Measurements from ENCODE around the gene PKLR.

PKLR gene

DNA sequence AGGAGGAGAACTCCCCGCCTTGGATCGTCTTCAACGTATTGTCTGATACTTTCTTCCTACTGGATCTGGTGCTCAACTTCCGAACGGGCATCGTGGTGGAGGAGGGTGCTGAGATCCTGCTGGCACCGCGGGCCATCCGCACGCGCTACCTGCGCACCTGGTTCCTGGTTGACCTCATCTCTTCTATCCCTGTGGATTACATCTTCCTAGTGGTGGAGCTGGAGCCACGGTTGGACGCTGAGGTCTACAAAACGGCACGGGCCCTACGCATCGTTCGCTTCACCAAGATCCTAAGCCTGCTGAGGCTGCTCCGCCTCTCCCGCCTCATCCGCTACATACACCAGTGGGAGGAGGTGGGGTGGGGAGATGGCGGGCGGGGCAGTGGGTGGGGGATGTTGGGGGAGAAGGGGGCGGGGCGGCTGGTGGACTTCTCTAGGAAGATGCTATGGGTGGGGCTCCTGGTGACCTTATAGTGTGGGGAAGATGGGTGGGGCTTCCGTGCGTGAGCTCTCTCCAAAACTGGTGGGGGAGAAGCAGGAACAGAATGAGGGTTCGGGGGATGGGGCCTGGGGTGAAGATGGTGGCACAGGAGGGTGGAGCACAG is 18.6 kb downstream of the PKLR start:
- DNase-seq: no peak

DNA sequence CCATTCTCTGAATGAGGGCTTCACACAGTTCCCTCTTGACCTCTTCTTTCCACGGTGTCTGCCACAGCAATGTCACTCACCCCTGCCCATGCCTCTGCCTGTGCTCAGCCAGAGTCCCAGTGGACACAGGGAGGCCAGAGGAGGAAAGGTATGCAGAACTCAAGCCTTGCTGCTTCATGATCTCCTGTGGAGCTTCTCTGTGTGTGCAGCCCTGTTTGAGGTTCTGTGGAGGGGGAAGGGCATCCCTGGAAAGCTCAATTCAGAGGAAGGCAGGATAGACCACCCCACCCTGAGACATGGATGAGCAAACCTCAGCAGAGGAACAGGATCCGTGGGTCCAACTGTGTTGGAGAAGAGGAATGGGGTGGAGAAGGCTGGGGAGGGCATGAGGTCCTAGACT is 22.0 kb downstream of the PKLR start:
- no peak for DNase-seq

DNA sequence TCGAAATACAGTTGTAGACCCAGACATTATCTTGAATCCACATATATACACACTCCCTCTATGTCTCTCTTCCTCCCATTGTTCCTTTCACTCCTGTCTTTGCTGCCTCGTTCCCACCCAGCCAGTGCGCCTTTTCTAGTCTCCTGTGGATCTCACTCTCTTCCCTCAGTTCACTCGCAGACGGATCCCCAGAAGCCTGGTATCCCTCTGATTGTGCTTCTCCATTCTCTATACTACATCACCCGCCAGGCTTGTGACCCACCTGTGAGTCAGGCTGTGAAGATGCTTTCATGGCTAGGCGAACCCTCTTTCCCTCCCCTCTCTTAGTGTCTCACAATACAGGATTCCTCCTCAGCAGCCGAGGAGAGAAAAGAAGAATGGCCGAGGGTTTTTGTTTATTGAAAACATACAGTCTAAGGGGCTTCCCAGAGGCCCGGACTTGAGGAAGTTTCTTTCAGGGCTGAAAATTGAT is 22.5 kb downstream of the PKLR start:
- no peak for DNase-seq

DNA sequence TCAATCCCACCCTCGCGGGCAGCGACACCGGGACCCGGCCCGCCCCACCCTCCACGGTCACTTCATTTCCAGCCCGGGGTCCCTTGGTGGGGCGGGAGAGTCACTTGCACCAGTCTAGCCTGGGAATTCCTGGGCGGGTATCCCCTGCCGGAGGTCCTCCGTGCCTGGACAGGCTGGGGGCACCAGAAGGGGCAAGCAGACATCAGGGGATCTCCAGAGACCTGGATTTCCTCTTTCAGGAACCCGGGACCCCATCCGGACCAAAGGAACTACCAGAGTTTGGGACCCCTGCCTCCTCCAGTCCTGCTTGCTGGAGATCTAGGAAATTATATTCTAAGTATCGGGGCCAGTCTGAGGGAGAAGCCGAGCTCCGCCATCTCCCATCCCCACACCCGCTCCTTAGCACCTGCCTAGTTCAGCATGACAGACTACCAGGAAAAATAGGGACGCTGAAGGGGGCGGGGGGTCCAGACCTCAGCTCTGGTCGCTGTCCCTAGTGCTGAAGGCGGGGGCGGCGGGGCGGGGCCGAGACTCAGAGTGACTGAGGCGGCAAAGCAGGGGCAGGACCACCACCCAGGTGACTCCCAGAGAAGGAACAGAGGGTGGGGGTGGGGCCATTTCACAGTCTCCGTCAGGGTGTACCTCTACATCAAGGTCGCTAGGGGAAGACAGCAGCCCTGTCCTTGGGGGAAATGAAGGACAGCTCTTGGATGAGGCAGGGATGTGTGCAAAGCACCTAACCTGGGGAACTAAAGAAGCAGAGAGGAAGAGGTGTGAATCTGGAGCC is 23.1 kb downstream of the PKLR start:
- peak; percentile 68 to 71 for DNase-seq

DNA sequence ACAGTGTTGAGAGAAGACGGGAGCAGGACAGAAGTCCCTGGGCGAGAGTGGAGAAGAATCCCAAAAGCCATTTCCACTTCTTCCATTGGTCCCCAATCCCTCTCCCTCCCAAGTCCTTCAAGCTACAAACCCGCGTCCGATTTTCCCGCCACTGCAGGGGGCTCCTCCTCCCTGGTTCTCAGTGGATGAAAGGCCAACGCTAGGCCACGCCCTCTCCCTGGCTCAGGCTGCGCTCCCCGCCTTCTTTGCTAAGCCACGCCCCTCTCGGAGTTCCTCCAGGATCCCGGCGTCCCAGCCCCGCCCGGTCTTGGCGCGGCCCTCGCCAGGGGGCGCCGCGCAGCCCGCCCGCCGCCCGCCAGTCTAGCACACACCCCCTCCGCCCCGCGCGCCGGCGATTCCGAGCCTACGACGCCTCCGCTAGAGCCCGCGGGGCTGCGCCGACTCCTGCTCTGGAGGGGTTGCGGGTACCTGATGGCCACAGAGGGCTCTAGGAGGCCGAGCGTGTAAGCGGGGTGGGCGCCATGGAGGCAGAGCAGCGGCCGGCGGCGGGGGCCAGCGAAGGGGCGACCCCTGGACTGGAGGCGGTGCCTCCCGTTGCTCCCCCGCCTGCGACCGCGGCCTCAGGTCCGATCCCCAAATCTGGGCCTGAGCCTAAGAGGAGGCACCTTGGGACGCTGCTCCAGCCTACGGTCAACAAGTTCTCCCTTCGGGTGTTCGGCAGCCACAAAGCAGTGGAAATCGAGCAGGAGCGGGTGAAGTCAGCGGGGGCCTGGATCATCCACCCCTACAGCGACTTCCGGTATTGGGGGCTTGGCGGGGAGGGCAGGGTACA is 24.0 kb downstream of the PKLR start, which contains the start of gene HCN3:
TSS of gene HCN3 (plus strand) at position 394 of the 832 bp plus-strand sequence. CDS start at position 522, 128 bp downstream.
- peak; percentile 94 to 95 for DNase-seq

GRCh38 chr1:155273343-155274245 is 27.6 kb downstream of the PKLR start, which contains the start of gene CLK2:
Gene CLK2, minus strand, starts transcription at chr1:155273504. Its CDS starts 2,527 bp downstream, at chr1:155270977.
- peak; percentile 96 for DNase-seq

- DNase-seq: no peak
Measured at GRCh38 chr1:155272466-155273342, 28.5 kb downstream of the PKLR start.

- DNase-seq: no peak
Measured at GRCh38 chr1:155269381-155269780, 31.9 kb downstream of the PKLR start.

GRCh38 chr1:155268630-155269029 is 32.6 kb downstream of the PKLR start:
- DNase-seq: no peak

DNA sequence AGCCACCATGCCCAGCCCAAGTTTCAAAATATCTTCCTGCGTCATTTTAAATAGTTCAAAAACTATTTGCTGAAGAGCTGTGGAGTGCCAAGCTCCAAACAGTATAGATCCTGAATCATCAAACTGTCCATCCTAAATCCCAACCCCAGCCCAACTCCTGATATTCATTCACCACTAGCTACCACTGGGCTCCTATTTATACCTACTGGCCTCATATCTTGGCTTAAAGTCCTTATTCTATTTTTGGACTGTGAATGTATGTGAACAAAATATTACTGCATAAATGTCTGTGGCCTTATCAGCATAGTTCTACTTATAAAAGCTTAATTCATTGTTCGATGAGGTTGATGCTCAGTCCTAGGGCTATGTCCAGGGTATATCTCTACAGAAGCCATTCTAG is 33.9 kb downstream of the PKLR start:
- no peak for DNase-seq

DNA sequence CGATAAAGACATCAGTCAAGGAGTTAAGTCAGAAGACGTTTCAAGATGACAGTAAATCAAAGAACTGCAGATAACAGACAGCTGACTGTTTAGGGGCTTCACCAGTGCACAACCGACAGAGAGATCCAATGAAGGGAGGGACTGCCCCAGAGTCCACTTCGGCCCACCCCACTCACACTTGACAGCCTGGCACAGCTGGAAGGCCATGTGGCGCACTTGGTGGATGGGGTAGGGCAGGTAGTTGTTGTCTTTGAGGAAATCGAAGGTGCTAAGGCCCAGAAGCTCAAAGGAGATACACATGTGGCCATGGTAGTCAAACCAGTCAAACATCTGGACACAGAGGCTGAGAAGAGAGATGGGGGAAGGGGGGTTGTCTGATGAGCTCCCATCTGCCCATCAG is 34.7 kb downstream of the PKLR start:
- DNase-seq: no peak

GRCh38 chr1:155263067-155263466 is 38.2 kb downstream of the PKLR start:
- no peak for DNase-seq

GRCh38 chr1:155261852-155262673 is 39.2 kb downstream of the PKLR start, which contains the start of gene SCAMP3:
Gene SCAMP3, minus strand, starts transcription at chr1:155262360. Its CDS starts 209 bp downstream, at chr1:155262151.
- DNase-seq: peak; percentile 81 to 84

DNA sequence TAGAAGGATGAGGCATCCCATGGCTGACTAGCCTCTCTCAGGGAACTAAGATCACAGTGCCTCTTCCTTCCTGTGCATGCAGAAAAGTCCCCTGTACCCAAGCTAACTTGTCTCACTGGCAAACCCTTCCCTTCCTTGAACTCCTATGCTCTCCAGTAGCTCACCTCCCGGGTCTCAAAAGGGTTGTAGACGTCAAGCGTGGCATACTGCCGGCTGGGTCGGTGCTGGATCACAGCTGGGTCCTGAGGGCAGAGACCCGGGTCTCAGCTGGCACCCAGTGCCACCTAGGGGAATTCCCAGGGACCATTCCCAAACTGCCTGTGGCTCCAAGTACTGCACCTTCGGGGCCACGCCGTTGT is 39.8 kb downstream of the PKLR start:
- peak in 1 of 2 experiments; percentile 9 for DNase-seq

DNA sequence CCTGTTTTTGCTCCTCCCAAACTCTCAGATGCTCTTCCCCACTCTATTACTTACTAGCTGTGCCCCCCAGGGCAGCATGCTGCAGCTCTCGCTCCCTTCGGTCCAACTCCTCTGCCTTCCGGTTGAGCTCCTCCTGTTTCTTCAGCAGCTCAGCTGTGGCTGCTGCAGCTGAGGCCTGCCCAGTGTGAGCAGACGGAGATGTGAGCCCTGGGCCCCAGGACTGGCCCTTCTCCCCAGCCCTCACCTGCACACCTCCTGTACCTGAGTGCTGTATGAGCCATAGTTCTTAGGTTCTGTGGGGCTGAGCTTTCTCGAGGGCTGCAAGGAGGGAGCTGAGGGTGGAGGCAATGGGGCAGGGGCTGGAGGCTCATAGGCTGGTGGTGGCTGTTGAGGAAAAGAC is 41.0 kb downstream of the PKLR start:
- DNase-seq: no peak

DNA sequence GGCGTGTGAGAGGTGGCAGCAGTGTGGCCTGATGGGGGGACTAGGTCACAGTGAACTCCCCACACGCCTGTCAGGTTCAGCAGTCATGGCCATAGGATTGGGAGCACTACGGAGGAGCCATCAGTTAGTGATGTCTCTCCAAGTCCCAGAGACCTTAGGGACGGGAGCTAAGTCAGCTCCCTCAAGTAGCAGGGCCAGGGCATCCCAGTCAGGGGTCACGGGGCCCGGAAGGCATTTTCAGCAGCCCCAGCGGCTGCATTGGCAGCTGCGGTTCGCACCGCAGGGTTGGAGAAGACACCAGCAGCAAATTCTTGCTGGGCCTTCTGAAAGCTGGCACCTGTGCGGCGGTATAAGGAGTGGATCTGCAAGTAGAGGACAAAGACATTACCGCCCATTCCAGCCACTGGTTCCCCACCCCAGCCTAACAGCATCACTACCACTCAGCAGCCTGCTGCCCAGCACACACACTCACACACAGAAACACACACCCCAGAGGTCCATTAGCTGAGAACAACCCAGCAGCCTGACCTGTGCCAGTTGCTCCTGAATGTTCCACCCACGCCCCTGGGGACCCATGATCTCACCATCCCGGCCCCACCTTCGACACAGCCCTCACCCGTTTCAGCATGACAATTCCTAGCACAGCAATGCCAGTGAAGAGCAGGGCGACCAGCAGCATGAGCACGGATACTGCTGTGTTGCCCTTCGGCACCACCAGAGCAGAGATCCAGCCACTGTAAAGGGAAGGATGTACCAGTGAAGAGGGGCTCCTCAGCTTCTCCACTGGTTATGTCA is 45.0 kb downstream of the PKLR start:
- no peak for DNase-seq

GRCh38 chr1:155255243-155256007 is 45.8 kb downstream of the PKLR start, which contains the start of gene ENTREP3:
Gene ENTREP3, minus strand, starts transcription at chr1:155255483. Its CDS starts 606 bp downstream, at chr1:155254877.
- peak; percentile 71 to 79 for DNase-seq

GRCh38 chr1:155254714-155255242 is 46.5 kb downstream of the PKLR start:
- DNase-seq: no peak

Measured in stimulated activated CD4-positive, alpha-beta T cell treated with anti-CD3 and anti-CD28 coated beads, Interleukin-4, amount 100 ng/mL, for 4 hours (primary cell).